ENCODE data around the gene KCNJ8. TPM values are rescaled to one million over a fixed set of nuclear protein-coding genes. Genes with fewer than 3 reads are reported as not detected.

The KCNJ8 gene
- total RNA-seq, 1 donor from 2014 or later: 0.93 TPM

DNA sequence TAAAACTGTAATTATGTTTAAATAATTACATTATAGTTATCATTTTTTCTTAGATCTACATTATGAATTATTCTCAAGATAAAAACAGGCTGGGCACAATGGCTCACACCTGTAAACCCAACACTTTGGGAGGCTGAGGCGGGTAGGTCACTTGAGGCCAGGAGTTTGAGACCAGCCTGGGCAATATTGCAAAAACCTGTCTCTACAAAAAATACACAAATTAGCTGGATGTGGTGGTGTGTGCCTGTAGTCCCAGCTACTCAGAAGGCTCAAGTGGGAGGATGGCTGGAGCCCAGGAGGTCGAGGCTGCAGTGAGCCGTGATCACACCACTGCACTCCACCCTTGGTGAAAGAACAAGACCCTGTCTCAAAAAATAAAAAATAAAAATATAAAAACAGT, 40.3 kb upstream of the KCNJ8 start:
- no peaks in the 10 kb centered on the region for H3K9me3 ChIP-seq (ENCODE audit: insufficient read depth, low read depth, low read length)
- H4K20me1 ChIP-seq (ENCODE audit: insufficient read depth, low read length): no peaks in the 10 kb centered on the region
- no peak overlapping the region for H3K9ac ChIP-seq (ENCODE audit: low read length)
- H2AFZ ChIP-seq (ENCODE audit: low read depth, low read length): no peak overlapping the region
- Mint-ChIP-seq H3K4me1 (ENCODE audit: low read depth, unreplicated experiment) (peaks cover 15% of the 10 kb centered on the region), H3K9me3 (ENCODE audit: unreplicated experiment) (no peaks in the 10 kb centered on the region), H3K27me3 (ENCODE audit: low read depth, unreplicated experiment) (no peaks in the 10 kb centered on the region), H3K4me3 (ENCODE audit: unreplicated experiment) (no peak overlapping the region), H3K36me3 (ENCODE audit: low read depth, unreplicated experiment) (no peaks in the 10 kb centered on the region), H3K27ac (ENCODE audit: unreplicated experiment) (no peak overlapping the region)
- DNase-seq (ENCODE audit: low read depth): no peak
- TF ChIP-seq CTCF (IDR thresholded peaks at IDR 0.05; ENCODE audit: insufficient read depth, low read depth, low read length) (no peak), EZH2 (IDR thresholded peaks at IDR 0.05; ENCODE audit: insufficient read depth, low read length) (no peak)
- H3K27me3 ChIP-seq (ENCODE audit: insufficient read depth, low read length): no peaks in the 10 kb centered on the region
- H3K4me1 ChIP-seq (ENCODE audit: insufficient read depth, low read length): no peaks in the 10 kb centered on the region
- no peak overlapping the region for H3K4me2 ChIP-seq (ENCODE audit: low read length)
- H3K27ac ChIP-seq (ENCODE audit: low read depth, low read length): no peak overlapping the region
- no peak overlapping the region for H3K4me3 ChIP-seq (ENCODE audit: insufficient read depth, low read depth, low read length)
- no peak for FAIRE-seq
- no peaks in the 10 kb centered on the region for H3K79me2 ChIP-seq (ENCODE audit: insufficient read depth, low read length)
- H3K36me3 ChIP-seq (ENCODE audit: insufficient read depth, low read length): no peaks in the 10 kb centered on the region

GRCh38 chr12:21814327-21814726, 39.8 kb upstream of the KCNJ8 start:
- H3K9me3 ChIP-seq (ENCODE audit: insufficient read depth, low read depth, low read length): no peaks in the 10 kb centered on the region
- no peak overlapping the region for H2AFZ ChIP-seq (ENCODE audit: low read depth, low read length)
- no peak overlapping the region for H3K4me2 ChIP-seq (ENCODE audit: low read length)
- Mint-ChIP-seq H3K36me3 (ENCODE audit: low read depth, unreplicated experiment) (no peaks in the 10 kb centered on the region), H3K27ac (ENCODE audit: unreplicated experiment) (no peak overlapping the region), H3K27me3 (ENCODE audit: low read depth, unreplicated experiment) (no peaks in the 10 kb centered on the region), H3K4me3 (ENCODE audit: unreplicated experiment) (no peak overlapping the region), H3K4me1 (ENCODE audit: low read depth, unreplicated experiment) (peaks cover 10% of the 10 kb centered on the region), H3K9me3 (ENCODE audit: unreplicated experiment) (no peaks in the 10 kb centered on the region)
- H3K27me3 ChIP-seq (ENCODE audit: insufficient read depth, low read length): no peaks in the 10 kb centered on the region
- no peak overlapping the region for H3K4me3 ChIP-seq (ENCODE audit: insufficient read depth, low read depth, low read length)
- H3K4me1 ChIP-seq (ENCODE audit: insufficient read depth, low read length): no peaks in the 10 kb centered on the region
- H4K20me1 ChIP-seq (ENCODE audit: insufficient read depth, low read length): no peaks in the 10 kb centered on the region
- no peak overlapping the region for H3K27ac ChIP-seq (ENCODE audit: low read depth, low read length)
- no peaks in the 10 kb centered on the region for H3K79me2 ChIP-seq (ENCODE audit: insufficient read depth, low read length)
- FAIRE-seq (no peak), DNase-seq (ENCODE audit: low read depth) (no peak)
- no peak overlapping the region for H3K9ac ChIP-seq (ENCODE audit: low read length)
- no peak for TF ChIP-seq EZH2 (IDR thresholded peaks at IDR 0.05; ENCODE audit: insufficient read depth, low read length)
- no peak for TF ChIP-seq CTCF (IDR thresholded peaks at IDR 0.05; ENCODE audit: insufficient read depth, low read depth, low read length)
- H3K36me3 ChIP-seq (ENCODE audit: insufficient read depth, low read length): no peaks in the 10 kb centered on the region

GRCh38 chr12:21813751-21814150, 39.2 kb upstream of the KCNJ8 start:
- H3K4me3 Mint-ChIP-seq (ENCODE audit: unreplicated experiment): no peak overlapping the region
- H3K9me3 Mint-ChIP-seq (ENCODE audit: unreplicated experiment): no peaks in the 10 kb centered on the region
- H3K36me3 Mint-ChIP-seq (ENCODE audit: low read depth, unreplicated experiment): no peaks in the 10 kb centered on the region
- no peak overlapping the region for H3K4me2 ChIP-seq (ENCODE audit: low read length)
- H3K27me3 ChIP-seq (ENCODE audit: insufficient read depth, low read length): no peaks in the 10 kb centered on the region
- H3K27me3 Mint-ChIP-seq (ENCODE audit: low read depth, unreplicated experiment): no peaks in the 10 kb centered on the region
- FAIRE-seq (no peak), DNase-seq (ENCODE audit: low read depth) (no peak)
- H2AFZ ChIP-seq (ENCODE audit: low read depth, low read length): no peak overlapping the region
- H3K79me2 ChIP-seq (ENCODE audit: insufficient read depth, low read length): no peaks in the 10 kb centered on the region
- H3K9ac ChIP-seq (ENCODE audit: low read length): no peak overlapping the region
- H4K20me1 ChIP-seq (ENCODE audit: insufficient read depth, low read length): no peaks in the 10 kb centered on the region
- no peaks in the 10 kb centered on the region for H3K36me3 ChIP-seq (ENCODE audit: insufficient read depth, low read length)
- H3K27ac Mint-ChIP-seq (ENCODE audit: unreplicated experiment): no peak overlapping the region
- H3K4me1 ChIP-seq (ENCODE audit: insufficient read depth, low read length): no peaks in the 10 kb centered on the region
- H3K27ac ChIP-seq (ENCODE audit: low read depth, low read length): no peak overlapping the region
- no peak overlapping the region for H3K4me3 ChIP-seq (ENCODE audit: insufficient read depth, low read depth, low read length)
- H3K9me3 ChIP-seq (ENCODE audit: insufficient read depth, low read depth, low read length): no peaks in the 10 kb centered on the region
- TF ChIP-seq EZH2 (IDR thresholded peaks at IDR 0.05; ENCODE audit: insufficient read depth, low read length) (no peak), CTCF (IDR thresholded peaks at IDR 0.05; ENCODE audit: insufficient read depth, low read depth, low read length) (no peak)
- peaks cover 4% of the 10 kb centered on the region for H3K4me1 Mint-ChIP-seq (ENCODE audit: low read depth, unreplicated experiment)

All from astrocyte (in vitro differentiated cells and primary cell).